GM12872 (cell line): ENCODE data around the gene TBC1D21.

Experiments used
- TF ChIP-seq, protein P1 (sequence below): IDR thresholded peaks from 3 replicates; pipeline ENCODE4 v1.5.1; 2011; ENCODE audit warnings: low read depth, mild to moderate bottlenecking, low read length, moderate library complexity; ENCODE audit not compliant: insufficient read depth

The TBC1D21 gene

DNA sequence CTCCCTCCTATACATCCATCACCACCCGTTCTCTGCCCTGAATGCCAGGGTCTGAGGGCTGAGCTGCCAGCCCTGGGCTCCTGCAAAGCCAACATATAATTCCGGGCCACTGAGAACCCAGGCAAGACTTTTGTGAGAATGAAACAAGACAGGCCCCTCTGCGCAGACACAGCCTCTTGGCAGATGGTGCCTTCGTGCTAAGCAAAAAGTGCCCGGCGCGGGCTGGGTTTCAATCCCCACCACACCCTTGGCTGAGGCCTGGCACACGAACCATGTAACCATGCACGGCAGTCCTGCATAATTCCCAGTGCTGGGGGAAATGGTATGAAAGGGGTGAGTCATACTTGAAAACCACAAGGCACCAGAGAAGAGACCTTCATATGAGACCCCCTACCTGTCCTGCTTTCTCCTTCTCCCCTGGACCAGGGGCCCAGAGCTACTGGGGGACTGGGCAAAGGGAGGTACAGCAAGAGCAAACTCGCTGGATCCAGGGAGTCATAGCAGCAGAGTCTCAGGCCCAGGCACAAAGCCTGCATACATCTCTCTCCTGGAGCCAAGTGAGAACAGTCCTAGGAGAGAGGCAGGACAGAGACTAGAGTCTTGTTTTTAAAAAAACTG, 26.8 kb downstream of the TBC1D21 start:
- TF ChIP-seq, protein P1, sequence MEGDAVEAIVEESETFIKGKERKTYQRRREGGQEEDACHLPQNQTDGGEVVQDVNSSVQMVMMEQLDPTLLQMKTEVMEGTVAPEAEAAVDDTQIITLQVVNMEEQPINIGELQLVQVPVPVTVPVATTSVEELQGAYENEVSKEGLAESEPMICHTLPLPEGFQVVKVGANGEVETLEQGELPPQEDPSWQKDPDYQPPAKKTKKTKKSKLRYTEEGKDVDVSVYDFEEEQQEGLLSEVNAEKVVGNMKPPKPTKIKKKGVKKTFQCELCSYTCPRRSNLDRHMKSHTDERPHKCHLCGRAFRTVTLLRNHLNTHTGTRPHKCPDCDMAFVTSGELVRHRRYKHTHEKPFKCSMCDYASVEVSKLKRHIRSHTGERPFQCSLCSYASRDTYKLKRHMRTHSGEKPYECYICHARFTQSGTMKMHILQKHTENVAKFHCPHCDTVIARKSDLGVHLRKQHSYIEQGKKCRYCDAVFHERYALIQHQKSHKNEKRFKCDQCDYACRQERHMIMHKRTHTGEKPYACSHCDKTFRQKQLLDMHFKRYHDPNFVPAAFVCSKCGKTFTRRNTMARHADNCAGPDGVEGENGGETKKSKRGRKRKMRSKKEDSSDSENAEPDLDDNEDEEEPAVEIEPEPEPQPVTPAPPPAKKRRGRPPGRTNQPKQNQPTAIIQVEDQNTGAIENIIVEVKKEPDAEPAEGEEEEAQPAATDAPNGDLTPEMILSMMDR = no peak

DNA sequence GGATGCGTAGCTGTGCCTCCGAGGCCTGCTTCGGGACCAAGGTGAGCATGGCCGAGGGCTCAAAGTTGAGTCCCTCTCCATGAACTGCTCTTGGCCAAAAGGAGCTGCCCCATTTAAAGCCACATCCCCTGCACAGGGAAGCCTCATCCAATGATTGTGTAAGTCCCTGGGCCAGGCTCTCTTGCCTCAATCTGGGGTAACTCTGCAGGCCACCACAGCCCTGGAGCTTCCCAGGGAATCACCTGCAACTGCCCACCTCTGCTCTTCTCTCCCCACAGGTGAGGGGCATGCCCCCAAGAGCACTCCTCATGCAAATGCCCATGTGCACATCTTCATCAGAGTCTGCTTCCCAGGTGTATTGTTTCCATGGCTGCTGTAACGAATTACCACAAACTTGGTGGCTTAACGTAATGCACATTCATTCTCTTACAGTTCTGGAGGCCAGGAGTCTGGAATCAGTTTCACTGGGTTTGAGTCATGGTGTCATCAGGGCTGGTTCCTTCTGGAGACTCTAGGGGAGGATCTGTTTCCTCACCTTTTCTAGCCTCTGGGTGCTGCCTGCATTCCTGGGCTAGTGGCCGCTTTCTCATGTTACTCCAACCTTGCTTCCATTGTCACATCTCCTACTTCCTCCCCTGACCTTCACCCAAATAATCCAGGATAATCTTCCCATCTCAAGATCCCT, 27.9 kb downstream of the TBC1D21 start:
- TF ChIP-seq, protein P1 = no peak

- TF ChIP-seq, protein P1 = no peak
Observed at GRCh38 chr15:73902121-73903020, 29.0 kb downstream of the TBC1D21 start.

DNA sequence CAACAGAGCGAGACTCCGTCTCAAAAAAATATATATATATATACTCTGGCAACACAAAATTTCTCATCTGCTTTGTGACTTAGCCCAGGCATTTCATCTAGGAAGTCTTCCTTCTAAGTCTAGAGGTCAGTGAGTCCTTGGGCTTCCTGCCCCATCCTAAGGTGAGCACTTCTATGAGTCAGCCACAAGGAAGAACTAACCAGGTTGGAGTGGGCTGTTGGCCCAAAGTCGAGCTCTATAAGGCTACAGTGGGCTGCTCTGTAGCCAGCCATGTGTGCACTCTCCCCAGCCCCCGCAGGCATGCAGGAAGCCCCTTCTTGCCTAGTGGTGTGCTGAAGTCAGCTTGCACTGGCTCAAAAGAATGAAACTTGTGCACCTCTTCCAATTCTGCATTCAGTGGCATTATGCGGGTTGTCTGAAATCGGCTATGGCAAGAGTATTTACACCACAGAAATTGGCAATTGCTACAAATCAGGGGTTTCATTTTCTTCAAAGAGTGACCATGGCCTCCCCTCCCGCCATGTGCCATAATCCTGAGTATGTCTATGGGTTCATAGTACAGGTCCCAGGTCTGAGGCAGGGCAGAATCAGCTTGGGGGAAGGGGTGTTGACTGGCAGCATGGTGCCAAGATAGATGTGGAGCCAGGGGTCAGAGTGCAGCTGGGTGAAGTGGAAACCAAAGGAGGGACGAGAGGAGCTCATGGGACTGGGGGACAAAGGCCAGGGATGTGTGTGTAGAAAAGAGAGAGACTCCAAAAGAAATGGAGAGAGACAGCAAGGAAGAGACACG, 30.9 kb downstream of the TBC1D21 start:
- TF ChIP-seq, protein P1 = no peak

DNA sequence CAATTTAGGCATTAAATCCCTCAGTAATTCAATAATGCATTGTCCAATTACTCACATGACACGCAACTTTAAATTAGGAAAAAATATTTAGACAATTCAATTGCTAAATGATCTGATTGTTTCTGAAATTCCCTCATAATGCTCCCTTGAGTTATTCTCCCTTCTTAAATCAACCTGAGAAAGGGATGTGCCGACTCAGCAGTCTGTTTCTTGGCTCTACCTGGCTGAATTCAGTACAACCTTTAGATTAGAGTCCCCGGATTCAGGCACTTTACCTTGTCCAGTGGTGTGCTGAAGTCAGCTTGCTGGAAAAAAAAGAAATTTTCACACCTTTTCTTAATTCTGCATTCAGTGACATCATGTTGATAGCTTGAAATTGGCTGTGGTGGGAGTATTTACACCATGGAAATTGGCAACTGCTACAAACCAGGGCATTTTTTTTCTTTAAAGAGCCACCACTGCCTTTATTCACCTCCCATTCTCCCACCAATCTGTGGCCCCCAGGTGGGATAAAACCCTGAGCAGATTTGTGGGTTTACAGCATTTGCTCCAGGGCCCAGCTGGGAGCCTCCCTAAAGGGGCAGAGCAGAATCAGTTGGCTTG, 32.0 kb downstream of the TBC1D21 start:
- TF ChIP-seq, protein P1 = no peak

GRCh38 chr15:73906346-73907034, 33.1 kb downstream of the TBC1D21 start:
- TF ChIP-seq, protein P1 = no peak
